Sigmoid colon (tissue), 3 donors: ENCODE data around the gene CORO2B.

Experiments used
- POLR2A ChIP-seq, 2 donors: fragments of 450-650 bp; IDR thresholded peaks; one replicate each; pipeline ENCODE4 v1.6.1; 2016; ENCODE audit warnings: antibody characterized with exemption in 2 of 2, mild to moderate bottlenecking in 2 of 2, moderate library complexity in 2 of 2
- TF ChIP-seq, protein P1 (sequence below), 4 experiments: fragments of 450-650 bp in 3 of 4; fragments of 200-600 bp in 1 of 4; IDR thresholded peaks; one replicate each; pipeline ENCODE4 v1.5.1; 2016 to 2019; ENCODE audit warnings: antibody characterized with exemption in 4 of 4, mild to moderate bottlenecking in 3 of 4, moderate library complexity in 2 of 4

DNA sequence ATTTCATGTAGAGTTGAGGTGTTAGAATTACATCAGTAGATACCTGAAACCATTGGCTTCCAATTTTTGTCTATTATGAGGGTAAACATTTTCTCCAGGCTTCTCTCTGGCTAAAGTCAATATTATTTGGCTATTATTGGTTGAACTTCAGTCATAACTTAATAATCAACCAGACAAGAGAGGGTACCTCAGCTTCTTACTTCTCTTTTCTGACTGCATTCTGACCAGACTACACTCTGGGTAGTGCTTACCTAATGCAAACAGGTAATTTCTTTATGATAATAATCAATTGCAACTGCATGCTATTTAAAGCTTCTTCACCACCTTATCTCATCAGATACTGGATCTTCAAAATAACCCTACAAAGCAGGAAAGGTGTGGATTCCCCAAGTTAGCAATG is 156.8 kb downstream of the CORO2B start:
- TF ChIP-seq, protein P1, sequence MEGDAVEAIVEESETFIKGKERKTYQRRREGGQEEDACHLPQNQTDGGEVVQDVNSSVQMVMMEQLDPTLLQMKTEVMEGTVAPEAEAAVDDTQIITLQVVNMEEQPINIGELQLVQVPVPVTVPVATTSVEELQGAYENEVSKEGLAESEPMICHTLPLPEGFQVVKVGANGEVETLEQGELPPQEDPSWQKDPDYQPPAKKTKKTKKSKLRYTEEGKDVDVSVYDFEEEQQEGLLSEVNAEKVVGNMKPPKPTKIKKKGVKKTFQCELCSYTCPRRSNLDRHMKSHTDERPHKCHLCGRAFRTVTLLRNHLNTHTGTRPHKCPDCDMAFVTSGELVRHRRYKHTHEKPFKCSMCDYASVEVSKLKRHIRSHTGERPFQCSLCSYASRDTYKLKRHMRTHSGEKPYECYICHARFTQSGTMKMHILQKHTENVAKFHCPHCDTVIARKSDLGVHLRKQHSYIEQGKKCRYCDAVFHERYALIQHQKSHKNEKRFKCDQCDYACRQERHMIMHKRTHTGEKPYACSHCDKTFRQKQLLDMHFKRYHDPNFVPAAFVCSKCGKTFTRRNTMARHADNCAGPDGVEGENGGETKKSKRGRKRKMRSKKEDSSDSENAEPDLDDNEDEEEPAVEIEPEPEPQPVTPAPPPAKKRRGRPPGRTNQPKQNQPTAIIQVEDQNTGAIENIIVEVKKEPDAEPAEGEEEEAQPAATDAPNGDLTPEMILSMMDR (IDR thresholded peaks at IDR 0.05) = no peak
- no peak for TF ChIP-seq POLR2A (IDR thresholded peaks at IDR 0.05)
